ENCODE results near the gene ZNF408. TPM values are rescaled to one million over a fixed set of nuclear protein-coding genes. Genes with fewer than 3 reads are reported as not detected.

The ZNF408 gene
- total and polyA plus RNA-seq, 12 donors, result 2.2 to 13.8 (median 9.2) TPM

DNA sequence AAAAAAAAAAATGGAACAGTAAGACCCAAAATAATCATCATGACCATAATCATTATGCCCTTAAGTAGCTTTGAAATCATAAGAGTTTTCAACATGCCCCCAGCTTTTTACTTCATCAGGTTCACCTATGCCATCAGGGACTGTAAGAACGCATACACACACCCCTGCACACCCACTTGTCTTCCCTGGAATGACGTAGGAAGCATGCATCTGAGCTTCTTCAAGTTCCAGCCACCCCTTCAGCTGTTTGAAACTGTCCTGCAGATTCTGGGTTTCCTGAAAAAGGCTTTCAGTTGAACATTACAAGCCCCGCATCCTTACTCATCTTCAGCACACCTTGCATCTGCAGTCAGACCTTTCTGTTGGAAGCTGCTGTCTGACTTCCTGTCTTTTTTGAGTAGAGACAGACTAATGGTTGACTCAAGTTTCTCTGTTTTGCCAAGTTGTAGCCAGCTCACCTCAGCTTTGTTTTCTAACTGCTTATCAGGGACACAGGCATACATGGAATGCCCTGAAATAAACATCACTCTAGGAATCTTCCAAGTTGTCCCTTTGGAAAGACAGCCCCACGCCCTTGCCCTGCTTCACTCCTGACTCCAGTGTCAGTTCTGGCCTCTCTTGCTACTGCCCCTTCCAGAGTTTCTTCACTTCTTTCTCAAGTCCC lies 37.4 kb upstream of the ZNF408 start:
- Histone ChIP-seq H3K36me3 (replicated peaks in 1 of 2) (peaks cover 0 to 75% of the 10 kb centered on the region in 2 donors), H3K27ac (no peak overlapping the region), H3K4me3 (no peak overlapping the region), H3K9me3 (replicated peaks in 1 of 3) (no peaks in the 10 kb centered on the region), H3K4me1 (replicated peaks in 1 of 2) (peaks cover 0 to 17% of the 10 kb centered on the region in 2 donors), H3K27me3 (no peaks in the 10 kb centered on the region)
- 86 to 91% (median 89%) methylated on average over 4 of the region's 4 CpGs for WGBS, 4 donors
- no peak for TF ChIP-seq POLR2A (IDR thresholded peaks at IDR 0.05)
- TF ChIP-seq, protein P1, sequence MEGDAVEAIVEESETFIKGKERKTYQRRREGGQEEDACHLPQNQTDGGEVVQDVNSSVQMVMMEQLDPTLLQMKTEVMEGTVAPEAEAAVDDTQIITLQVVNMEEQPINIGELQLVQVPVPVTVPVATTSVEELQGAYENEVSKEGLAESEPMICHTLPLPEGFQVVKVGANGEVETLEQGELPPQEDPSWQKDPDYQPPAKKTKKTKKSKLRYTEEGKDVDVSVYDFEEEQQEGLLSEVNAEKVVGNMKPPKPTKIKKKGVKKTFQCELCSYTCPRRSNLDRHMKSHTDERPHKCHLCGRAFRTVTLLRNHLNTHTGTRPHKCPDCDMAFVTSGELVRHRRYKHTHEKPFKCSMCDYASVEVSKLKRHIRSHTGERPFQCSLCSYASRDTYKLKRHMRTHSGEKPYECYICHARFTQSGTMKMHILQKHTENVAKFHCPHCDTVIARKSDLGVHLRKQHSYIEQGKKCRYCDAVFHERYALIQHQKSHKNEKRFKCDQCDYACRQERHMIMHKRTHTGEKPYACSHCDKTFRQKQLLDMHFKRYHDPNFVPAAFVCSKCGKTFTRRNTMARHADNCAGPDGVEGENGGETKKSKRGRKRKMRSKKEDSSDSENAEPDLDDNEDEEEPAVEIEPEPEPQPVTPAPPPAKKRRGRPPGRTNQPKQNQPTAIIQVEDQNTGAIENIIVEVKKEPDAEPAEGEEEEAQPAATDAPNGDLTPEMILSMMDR (IDR thresholded peaks at IDR 0.05), result no peak
- intact Hi-C loops (cut with DNase I), result no loop called here
- DNase-seq, result peak in 1 of 7 donors; percentile 33

DNA sequence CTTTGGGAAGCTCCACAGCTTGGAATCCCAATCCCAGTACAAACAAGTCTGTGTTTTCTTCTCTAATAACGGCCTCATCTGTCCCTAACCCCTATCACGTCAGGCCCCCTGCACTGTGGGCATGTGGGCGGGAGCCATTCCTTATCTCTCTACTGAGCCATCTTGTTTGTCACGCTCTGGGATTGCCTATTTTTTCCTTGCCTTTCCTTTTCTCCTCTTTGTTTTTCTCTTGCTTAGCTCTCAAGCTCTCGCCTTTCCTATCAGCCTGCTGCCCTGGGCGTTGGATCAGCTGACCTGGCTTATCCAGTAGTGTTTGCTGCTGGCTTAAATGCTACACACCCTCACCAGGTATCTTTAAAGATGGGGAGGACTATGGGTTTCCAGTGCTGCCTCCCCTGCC lies 36.2 kb upstream of the ZNF408 start:
- TF ChIP-seq POLR2A (IDR thresholded peaks at IDR 0.05), result no peak
- TF ChIP-seq, protein P1 (IDR thresholded peaks at IDR 0.05), result no peak
- Histone ChIP-seq H3K4me3 (no peak overlapping the region), H3K27me3 (no peaks in the 10 kb centered on the region), H3K27ac (peak overlapping the region in 1 of 5 donors; percentile 8), H3K9me3 (replicated peaks in 1 of 3) (no peaks in the 10 kb centered on the region), H3K36me3 (replicated peaks in 1 of 2) (peaks cover 0 to 75% of the 10 kb centered on the region in 2 donors), H3K4me1 (replicated peaks in 1 of 2) (peaks cover 0 to 17% of the 10 kb centered on the region in 2 donors)
- peak in 1 of 7 donors; percentile 40 for DNase-seq
- intact Hi-C loops (cut with DNase I), result no loop called here
- 68 to 81% (median 71%) methylated on average over 6 of the region's 6 CpGs for WGBS, 4 donors

DNA sequence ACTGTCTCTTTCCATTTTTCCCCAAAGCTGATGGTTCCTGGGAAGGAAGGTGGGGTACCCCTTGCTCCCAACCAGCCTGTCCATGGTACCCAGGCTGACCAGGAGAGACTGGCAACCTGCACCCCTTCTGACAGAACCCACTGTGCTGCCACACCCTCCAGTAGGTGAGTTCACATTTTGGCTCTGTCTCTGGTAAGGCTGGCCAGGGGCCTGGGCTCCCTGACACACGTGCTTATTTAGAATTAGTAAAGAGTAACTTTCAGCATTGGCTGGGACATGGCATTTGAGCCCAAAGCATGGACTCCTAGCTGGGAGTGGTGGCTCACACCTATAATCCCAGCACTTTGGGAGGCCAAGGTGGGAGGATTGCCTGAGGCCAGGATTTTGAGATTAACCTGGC lies 35.5 kb upstream of the ZNF408 start:
- Histone ChIP-seq H3K27ac (peak overlapping the region in 2 of 5 donors; percentile 8 to 56), H3K4me1 (replicated peaks in 1 of 2) (peaks cover 0 to 17% of the 10 kb centered on the region in 2 donors), H3K27me3 (no peaks in the 10 kb centered on the region), H3K36me3 (replicated peaks in 1 of 2) (peaks cover 0 to 77% of the 10 kb centered on the region in 2 donors), H3K9me3 (replicated peaks in 1 of 3) (no peaks in the 10 kb centered on the region), H3K4me3 (no peak overlapping the region)
- intact Hi-C loops (cut with DNase I), result no loop called here
- WGBS, 4 donors, result 80 to 100% (median 93%) methylated on average over 1 of the region's 1 CpG
- peak in 1 of 7 donors; percentile 42 for DNase-seq
- no peak for TF ChIP-seq POLR2A (IDR thresholded peaks at IDR 0.05)
- TF ChIP-seq, protein P1 (IDR thresholded peaks at IDR 0.05), result no peak

DNA sequence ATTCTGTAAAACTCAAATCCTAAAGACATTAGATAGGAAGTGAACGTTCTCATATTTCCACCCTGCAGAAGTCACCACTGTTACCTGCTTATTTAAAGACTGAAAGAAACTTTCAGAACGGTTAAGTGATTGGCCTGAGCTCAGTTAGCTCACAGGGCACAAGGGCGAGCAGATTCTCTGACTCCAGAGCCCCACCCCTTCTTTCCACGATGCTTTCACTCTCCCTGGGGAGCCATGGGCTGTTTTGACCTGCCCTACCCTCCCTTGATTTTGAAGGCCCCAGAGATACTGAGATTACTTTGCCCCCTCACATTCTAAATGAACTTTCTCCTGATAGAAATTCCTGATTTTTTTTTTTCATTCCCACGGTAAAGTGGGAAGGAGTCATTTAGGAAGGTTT lies 34.3 kb upstream of the ZNF408 start:
- 56 to 67% (median 59%) methylated on average over 5 of the region's 5 CpGs for WGBS, 4 donors
- H3K9me3 ChIP-seq (replicated peaks in 1 of 3), result no peaks in the 10 kb centered on the region
- H3K27me3 ChIP-seq, result no peaks in the 10 kb centered on the region
- TF ChIP-seq, protein P1 (IDR thresholded peaks at IDR 0.05), result no peak
- TF ChIP-seq POLR2A (IDR thresholded peaks at IDR 0.05), result no peak
- no peak overlapping the region for H3K4me3 ChIP-seq
- H3K36me3 ChIP-seq (replicated peaks in 1 of 2), result peaks cover 0 to 84% of the 10 kb centered on the region in 2 donors
- peak overlapping the region in 4 of 5 donors; percentile 19 to 78 (median 47) for H3K27ac ChIP-seq
- intact Hi-C loops (cut with DNase I), result no loop called here
- peaks cover 0 to 17% of the 10 kb centered on the region in 2 donors for H3K4me1 ChIP-seq (replicated peaks in 1 of 2)
- DNase-seq, result peak in 2 of 7 donors; percentile 34 to 59
